K562 (cell line): ENCODE data around the gene ARID3C. TPM values are rescaled to one million over a fixed set of nuclear protein-coding genes. Genes with fewer than 3 reads are reported as not detected.

Experiments used
- BCL6 ChIP-seq: fragments of 250-450 bp; sonication (Bioruptor Pico); IDR thresholded peaks from 2 replicates; pipeline ENCODE4 v1.4.0; 2020
- BRD9 ChIP-seq: fragments of 450-650 bp; IDR thresholded peaks from 2 replicates; pipeline ENCODE4 v1.6.1; 2018; ENCODE audit warnings: low read depth; ENCODE audit not compliant: partially characterized antibody
- CBFA2T3 ChIP-seq: fragments of 450-650 bp; IDR thresholded peaks from 2 replicates; pipeline ENCODE4 v1.6.1; 2017
- CC2D1A ChIP-seq: fragments of 450-650 bp; IDR thresholded peaks from 2 replicates; pipeline ENCODE4 v1.6.1; 2017; ENCODE audit warnings: mild to moderate bottlenecking
- CXXC5 ChIP-seq: fragments of 250-450 bp; sonication (Bioruptor Pico); IDR thresholded peaks from 2 replicates; pipeline ENCODE4 v1.8.0; 2022; ENCODE audit warnings: inconsistent platforms, mild to moderate bottlenecking, moderate library complexity
- FIP1L1 ChIP-seq: fragments of 200-400 bp; formaldehyde crosslinking; IDR thresholded peaks from 2 replicates; pipeline ENCODE4 v1.6.1; 2018; ENCODE audit warnings: mild to moderate bottlenecking, low read depth, low read length; ENCODE audit not compliant: poor library complexity, severe bottlenecking
- JUNB ChIP-seq: fragments of 450-650 bp; formaldehyde crosslinking; conservative IDR thresholded peaks from 2 replicates; pipeline ENCODE4 v1.4.0; 2020; ENCODE audit warnings: mild to moderate bottlenecking
- KHSRP ChIP-seq: fragments of 450-650 bp; IDR thresholded peaks from 2 replicates; pipeline ENCODE4 v1.6.1; 2017
- MAZ ChIP-seq, 2 experiments: fragments of 450-650 bp in 1 of 2; sonication (generic) in 1 of 2; formaldehyde crosslinking; IDR thresholded peaks in 1 of 2; conservative IDR thresholded peaks in 1 of 2; 2 replicates each; pipeline versions ENCODE4 v1.4.0 to v1.5.0; 2020; ENCODE audit warnings: mild to moderate bottlenecking in 1 of 2, missing genetic modification reagents in 1 of 2
- MCM3 ChIP-seq: fragments of 450-650 bp; IDR thresholded peaks from 2 replicates; pipeline ENCODE4 v1.6.1; 2016
- MYBL2 ChIP-seq, 2 experiments: fragments of 450-650 bp in 1 of 2; sonication (generic) in 1 of 2; formaldehyde crosslinking in 1 of 2; IDR thresholded peaks; 2 replicates each; pipeline versions ENCODE4 v1.6.1 to v1.8.1; 2017 to 2022; ENCODE audit warnings: borderline replicate concordance in 1 of 2, inconsistent platforms in 1 of 2, low read depth in 1 of 2, mild to moderate bottlenecking in 1 of 2, missing genetic modification reagents in 1 of 2, moderate library complexity in 1 of 2
- NR3C1 ChIP-seq: sonication (generic); formaldehyde crosslinking; IDR thresholded peaks from 2 replicates; pipeline ENCODE4 v1.8.1; 2022; ENCODE audit warnings: missing genetic modification reagents
- PCBP2 ChIP-seq: fragments of 200-400 bp; formaldehyde crosslinking; IDR thresholded peaks from 2 replicates; pipeline ENCODE4 v1.6.1; 2018; ENCODE audit warnings: low read length, low read depth, mild to moderate bottlenecking, moderate library complexity; ENCODE audit not compliant: poor library complexity, severe bottlenecking
- POLR2AphosphoS5 ChIP-seq: IDR thresholded peaks from 2 replicates; pipeline ENCODE4 v1.6.1; 2011; ENCODE audit warnings: mild to moderate bottlenecking, low read depth, low read length, moderate library complexity; ENCODE audit not compliant: control insufficient read depth, insufficient read depth
- POLR3G ChIP-seq: IDR thresholded peaks from 2 replicates; pipeline ENCODE4 v1.6.1; 2011; ENCODE audit not compliant: insufficient read length, insufficient replicate concordance; ENCODE audit errors: extremely low read depth
- PRPF4 ChIP-seq: fragments of 200-400 bp; formaldehyde crosslinking; IDR thresholded peaks from one replicate; pipeline ENCODE4 v1.6.1; 2017; ENCODE audit warnings: low read length, low read depth, mild to moderate bottlenecking; ENCODE audit not compliant: insufficient read depth, poor library complexity, severe bottlenecking
- PTBP1 ChIP-seq: fragments of 200-400 bp; formaldehyde crosslinking; IDR thresholded peaks from 2 replicates; pipeline ENCODE4 v1.6.1; 2017; ENCODE audit warnings: low read depth, low read length
- SAFB ChIP-seq: fragments of 200-400 bp; formaldehyde crosslinking; IDR thresholded peaks from 2 replicates; pipeline ENCODE4 v1.6.1; 2017; ENCODE audit warnings: low read depth, low read length, borderline replicate concordance
- SUPT5H ChIP-seq: fragments of 450-650 bp; IDR thresholded peaks from 2 replicates; pipeline ENCODE4 v1.6.1; 2016
- TCFL5 ChIP-seq: fragments of 250-450 bp; sonication (Bioruptor Pico); conservative IDR thresholded peaks from 2 replicates; pipeline ENCODE4 v1.6.1; 2021; ENCODE audit warnings: mild to moderate bottlenecking, moderate library complexity, matching md5 sums
- TEAD1 ChIP-seq, 2 experiments: fragments of 450-650 bp in 1 of 2; sonication (generic) in 1 of 2; formaldehyde crosslinking; IDR thresholded peaks; 2 replicates each; pipeline versions ENCODE4 v1.4.0 to v1.8.0; 2020 to 2022; ENCODE audit warnings: mild to moderate bottlenecking in 2 of 2, missing genetic modification reagents in 1 of 2
- ZBTB33 ChIP-seq: sonication (generic); formaldehyde crosslinking; IDR thresholded peaks from 2 replicates; pipeline ENCODE4 v1.8.1; 2023; ENCODE audit warnings: mild to moderate bottlenecking, missing genetic modification reagents
- ZKSCAN3 ChIP-seq: fragments of 250-450 bp; sonication (Bioruptor Pico); IDR thresholded peaks from 2 replicates; pipeline ENCODE4 v1.4.0; 2020
- ZNF146 ChIP-seq: IDR thresholded peaks from one replicate; pipeline ENCODE4 v1.6.1; 2018; ENCODE audit warnings: missing compliant biosample characterization; ENCODE audit not compliant: unreplicated experiment
- ZNF232 ChIP-seq: sonication (generic); formaldehyde crosslinking; IDR thresholded peaks from 2 replicates; pipeline ENCODE4 v1.8.0; 2022; ENCODE audit warnings: mild to moderate bottlenecking, missing genetic modification reagents
- ZNF436 ChIP-seq: fragments of 250-450, 450-650 bp; sonication (Bioruptor Pico); formaldehyde crosslinking; IDR thresholded peaks from 2 replicates; pipeline ENCODE4 v1.7.0; 2020; ENCODE audit warnings: mild to moderate bottlenecking
- polyA plus RNA-seq, 8 experiments: library from polyadenylated mRNA; depleted of rRNA in 4 of 8; stranded (reverse) in 5 of 8; unstranded in 3 of 8; fragments of >200 nt; fragmentation: Nextera tagmentation in 2 of 8; fragmentation: Illumina TruSeq in 1 of 8; extraction: Ambion mirVana in 2 of 8; extraction: Trizol in 1 of 8; gene quantifications; 2 replicates each; pipeline versions ENCODE4 v1.2.1 to v1.2.3, GENCODE V29; 2011 to 2014; ENCODE audit warnings: inconsistent platforms in 1 of 8, missing spikeins in 1 of 8
- total RNA-seq, 7 experiments: library from RNA; depleted of rRNA in 6 of 7; stranded (reverse); fragments of >200 nt in 6 of 7; fragmentation: Illumina TruSeq in 2 of 7; extraction: Trizol in 2 of 7; gene quantifications; 2 replicates each; pipeline versions ENCODE4 v1.2.1 to v1.2.3, GENCODE V29; 2011 to 2021; ENCODE audit warnings: low replicate concordance in 1 of 7
- TF ChIP-seq, protein P1 (sequence below): IDR thresholded peaks from 2 replicates; pipeline ENCODE4 v1.6.1; 2012; ENCODE audit warnings: low read depth, low read length, improper control_type of control experiment, borderline replicate concordance

ARID3C gene
- total and polyA plus RNA-seq, 9 of the 15 experiments (the other 6 are each of a cell fraction or from before 2014, with no cell fraction given), result not detected

GRCh38 chr9:34665381-34666250 lies 36.8 kb upstream of the ARID3C start (continued):
- TF ChIP-seq PRPF4 (no peak), PTBP1 (no peak), SAFB (no peak), CBFA2T3 (peak; percentile 25; the same call in 1 of the 2 replicates), CXXC5 (peak; percentile 64), FIP1L1 (no peak), ZNF436 (CRISPR knock-in tag) (no peak), MYBL2 (IDR thresholded peaks at IDR 0.05; ENCODE audit: low read depth) (no peak), MYBL2 (CRISPR knock-in tag; IDR thresholded peaks at IDR 0.05; ENCODE audit: borderline replicate concordance) (no peak), KHSRP (peak; percentile 60), CC2D1A (no peak), BRD9 (peak; percentile 75), POLR2AphosphoS5 (peak; percentile 87; the same call in 1 of the 2 replicates), ZNF232 (CRISPR knock-in tag) (no peak), ZKSCAN3 (CRISPR knock-in tag) (no peak), TEAD1 (CRISPR knock-in tag; IDR thresholded peaks at IDR 0.05) (no peak), POLR3G (no peak), MAZ (CRISPR knock-in tag; conservative IDR thresholded peaks at IDR 0.05 in 1 of 2, IDR thresholded peaks at IDR 0.05 in 1 of 2) (peak; percentile 41 to 42; a peak in 1 of 4 replicates), NR3C1 (CRISPR knock-in tag) (no peak), TCFL5 (CRISPR knock-in tag) (no peak), BCL6 (CRISPR knock-in tag) (no peak), JUNB (CRISPR knock-in tag) (no peak), MCM3 (no peak), ZNF146 (CRISPR knock-in tag) (no peak), PCBP2 (no peak), ZBTB33 (CRISPR knock-in tag) (no peak), SUPT5H (peak; percentile 95)
- TF ChIP-seq, protein P1, sequence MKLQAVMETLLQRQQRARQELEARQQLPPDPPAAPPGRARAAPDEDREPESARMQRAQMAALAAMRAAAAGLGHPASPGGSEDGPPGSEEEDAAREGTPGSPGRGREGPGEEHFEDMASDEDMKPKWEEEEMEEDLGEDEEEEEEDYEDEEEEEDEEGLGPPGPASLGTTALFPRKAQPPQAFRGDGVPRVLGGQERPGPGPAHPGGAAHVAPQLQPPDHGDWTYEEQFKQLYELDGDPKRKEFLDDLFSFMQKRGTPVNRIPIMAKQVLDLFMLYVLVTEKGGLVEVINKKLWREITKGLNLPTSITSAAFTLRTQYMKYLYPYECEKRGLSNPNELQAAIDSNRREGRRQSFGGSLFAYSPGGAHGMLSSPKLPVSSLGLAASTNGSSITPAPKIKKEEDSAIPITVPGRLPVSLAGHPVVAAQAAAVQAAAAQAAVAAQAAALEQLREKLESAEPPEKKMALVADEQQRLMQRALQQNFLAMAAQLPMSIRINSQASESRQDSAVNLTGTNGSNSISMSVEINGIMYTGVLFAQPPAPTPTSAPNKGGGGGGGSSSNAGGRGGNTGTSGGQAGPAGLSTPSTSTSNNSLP, result no peak
